H1 (cell line): ENCODE results near the gene SEC24C. TPM values are rescaled to one million over a fixed set of nuclear protein-coding genes. Genes with fewer than 3 reads are reported as not detected.

Experiments used
- CTCF ChIA-PET: fragments of 300-600 bp; sonication (Branson Sonifier 250); formaldehyde crosslinking; loops from one replicate; lab custom pipeline; 2021; ENCODE audit not compliant: partially characterized antibody; lab: Charles Lee
- POLR2A ChIA-PET: fragments of 300-600 bp; sonication (Branson Sonifier 250); formaldehyde crosslinking; loops from one replicate; lab custom pipeline; 2021; ENCODE audit warnings: inconsistent platforms; ENCODE audit not compliant: partially characterized antibody; lab: Charles Lee
- DNase-seq, 2 experiments: peaks; one replicate each; pipeline versions ENCODE4 v3.0.0 to v3.0.0-alpha.2; 2010 to 2022; ENCODE audit warnings: low spot score in 2 of 2, low read depth in 1 of 2, mixed read lengths in 1 of 2
- FAIRE-seq: peaks from 2 replicates; lab custom pipeline; 2011; peaks lifted over from hg19 to GRCh38; lab: Jason Lieb, UNC
- H2AFZ ChIP-seq: 2 replicates; pipeline ENCODE4 v1.8.1; 2012; ENCODE audit warnings: low read length, inconsistent platforms
- H2AK5ac ChIP-seq: 2 replicates; pipeline ENCODE4 v1.6.1; 2013; ENCODE audit warnings: low read depth, low read length
- H2BK120ac ChIP-seq: replicated peaks from 2 replicates; pipeline ENCODE3; 2013; ENCODE audit warnings: low read depth, low read length, inconsistent platforms
- H2BK12ac ChIP-seq: 2 replicates; pipeline ENCODE4 v1.6.1; 2013; ENCODE audit warnings: low read depth, low read length
- H2BK15ac ChIP-seq: 2 replicates; pipeline ENCODE4 v1.6.1; 2013; ENCODE audit warnings: low read length
- H2BK20ac ChIP-seq: 2 replicates; pipeline ENCODE4 v1.6.1; 2013; ENCODE audit warnings: low read length
- H2BK5ac ChIP-seq: 2 replicates; pipeline ENCODE4 v1.6.1; 2013; ENCODE audit warnings: low read depth, low read length
- H3K14ac ChIP-seq: 2 replicates; pipeline ENCODE4 v1.6.1; 2013; ENCODE audit warnings: inconsistent platforms; ENCODE audit not compliant: insufficient read length
- H3K18ac ChIP-seq: 2 replicates; pipeline ENCODE4 v1.6.1; 2013; ENCODE audit warnings: low read length; ENCODE audit errors: extremely low read depth
- H3K23ac ChIP-seq: 2 replicates; pipeline ENCODE4 v1.6.1; 2013; ENCODE audit warnings: inconsistent platforms; ENCODE audit not compliant: insufficient read length
- H3K23me2 ChIP-seq: 2 replicates; pipeline ENCODE4 v1.6.1; 2013; ENCODE audit warnings: low read depth, low read length
- H3K27ac ChIP-seq: 2 replicates; pipeline ENCODE4 v1.6.1; 2011; ENCODE audit warnings: low read depth, low read length, inconsistent platforms
- H3K27me3 ChIP-seq, 4 experiments: replicated peaks in 1 of 4; 1 replicate in 1 of 4; 2 replicates in 3 of 4; pipeline versions ENCODE4 v1.6.1 to v1.8.1; 2011 to 2013; ENCODE audit warnings: low read length in 3 of 4, mild to moderate bottlenecking in 3 of 4, inconsistent platforms in 2 of 4, mixed read lengths in 2 of 4, moderate library complexity in 1 of 4; ENCODE audit not compliant: control insufficient read depth in 3 of 4, insufficient read depth in 3 of 4; ENCODE audit errors: extremely low read depth in 1 of 4
- H3K36me3 ChIP-seq, 4 experiments: 2 replicates each; pipeline versions ENCODE4 v1.6.1 to v1.8.1; 2011 to 2013; ENCODE audit warnings: mild to moderate bottlenecking in 4 of 4, low read length in 3 of 4, moderate library complexity in 2 of 4, control low read depth in 1 of 4, inconsistent platforms in 1 of 4; ENCODE audit not compliant: insufficient read depth in 4 of 4, control insufficient read depth in 2 of 4
- H3K4ac ChIP-seq: replicated peaks from 2 replicates; pipeline ENCODE3; 2013; ENCODE audit warnings: low read length, low read depth, mixed read lengths, inconsistent platforms; ENCODE audit not compliant: insufficient read length
- H3K4me1 ChIP-seq, 4 experiments: replicated peaks in 1 of 4; 1 replicate in 1 of 4; 2 replicates in 3 of 4; pipeline versions ENCODE4 v1.6.1 to v1.8.1; 2011 to 2013; ENCODE audit warnings: low read length in 3 of 4, inconsistent platforms in 2 of 4, mixed read lengths in 1 of 4; ENCODE audit not compliant: insufficient read depth in 4 of 4, control insufficient read depth in 3 of 4
- H3K4me2 ChIP-seq, 2 experiments: 2 replicates each; pipeline versions ENCODE4 v1.6.1 to v1.8.1; 2011 to 2013; ENCODE audit warnings: low read depth in 2 of 2, low read length in 2 of 2, control low read depth in 1 of 2, inconsistent platforms in 1 of 2, mild to moderate bottlenecking in 1 of 2; ENCODE audit not compliant: insufficient read depth in 1 of 2
- H3K4me3 ChIP-seq, 4 experiments: fragments of 200-600, 300-600 bp in 1 of 4; sonication (generic), shearing (Covaris generic), sonication (Bioruptor Twin) in 1 of 4; 2 replicates each; pipeline versions ENCODE4 v1.5.1 to v1.8.1; 2011 to 2016; ENCODE audit warnings: low read length in 4 of 4, low read depth in 3 of 4, control low read depth in 2 of 4, inconsistent platforms in 2 of 4, mild to moderate bottlenecking in 2 of 4, mixed read lengths in 1 of 4, moderate library complexity in 1 of 4; ENCODE audit not compliant: insufficient read depth in 2 of 4; ENCODE audit errors: extremely low read depth in 1 of 4
- H3K56ac ChIP-seq: replicated peaks from 2 replicates; pipeline ENCODE3; 2013; ENCODE audit warnings: low read depth, mild to moderate bottlenecking, mixed read lengths, low read length, inconsistent platforms; ENCODE audit not compliant: insufficient read length
- H3K79me1 ChIP-seq: 2 replicates; pipeline ENCODE4 v1.6.1; 2013; ENCODE audit warnings: low read depth, low read length, control low read depth
- H3K79me2 ChIP-seq, 2 experiments: 2 replicates each; pipeline versions ENCODE4 v1.6.1 to v1.8.1; 2012 to 2013; ENCODE audit warnings: low read length in 2 of 2, mild to moderate bottlenecking in 2 of 2, inconsistent platforms in 1 of 2; ENCODE audit not compliant: insufficient read depth in 2 of 2, control insufficient read depth in 1 of 2
- H3K9ac ChIP-seq, 4 experiments: replicated peaks in 1 of 4; 1 replicate in 1 of 4; 2 replicates in 3 of 4; pipeline versions ENCODE4 v1.6.1 to v1.8.1; 2011 to 2013; ENCODE audit warnings: low read depth in 3 of 4, low read length in 3 of 4, control low read depth in 2 of 4, mild to moderate bottlenecking in 2 of 4, moderate library complexity in 2 of 4, inconsistent platforms in 1 of 4; ENCODE audit errors: extremely low read depth in 1 of 4
- H3K9me3 ChIP-seq, 2 experiments: 2 replicates each; pipeline versions ENCODE4 v1.6.1 to v1.8.1; 2012 to 2013; ENCODE audit warnings: mild to moderate bottlenecking in 2 of 2, moderate library complexity in 2 of 2, control low read depth in 1 of 2, inconsistent platforms in 1 of 2, low read depth in 1 of 2, low read length in 1 of 2, mixed read lengths in 1 of 2; ENCODE audit not compliant: insufficient read depth in 2 of 2
- H4K20me1 ChIP-seq, 2 experiments: replicated peaks in 1 of 2; 2 replicates each; pipeline versions ENCODE3 to v1.8.1; 2011 to 2013; ENCODE audit warnings: inconsistent platforms in 2 of 2, low read length in 2 of 2, mild to moderate bottlenecking in 1 of 2; ENCODE audit not compliant: insufficient read depth in 2 of 2, control insufficient read depth in 1 of 2
- H4K5ac ChIP-seq: 2 replicates; pipeline ENCODE4 v1.6.1; 2013; ENCODE audit warnings: low read length, low read depth, mixed read lengths, inconsistent platforms; ENCODE audit not compliant: insufficient read length
- H4K8ac ChIP-seq: 2 replicates; pipeline ENCODE4 v1.8.0; 2013; ENCODE audit warnings: mild to moderate bottlenecking, moderate library complexity, low read length, inconsistent platforms; ENCODE audit not compliant: insufficient read depth; ENCODE audit errors: extremely low read depth
- H4K91ac ChIP-seq: replicated peaks from 2 replicates; pipeline ENCODE3; 2013; ENCODE audit warnings: low read length, mixed read lengths, inconsistent platforms; ENCODE audit not compliant: insufficient read length
- ASH2L ChIP-seq: fragments of 200-600, 300-600 bp; sonication (generic); IDR thresholded peaks from one replicate; pipeline ENCODE4 v1.7.1; 2017; ENCODE audit warnings: low read length
- CBX5 ChIP-seq: fragments of 300-800, 300-1000 bp; sonication (generic); IDR thresholded peaks from 2 replicates; pipeline ENCODE4 v1.7.1; 2016; ENCODE audit warnings: antibody characterized with exemption, low read length, low read depth
- E2F6 ChIP-seq: IDR thresholded peaks from 2 replicates; pipeline ENCODE4 v1.6.1; 2012; ENCODE audit warnings: inconsistent platforms
- PHF8 ChIP-seq: fragments of 200-600 bp; sonication (generic); conservative IDR thresholded peaks from 2 replicates; pipeline ENCODE4 v1.7.1; 2012; ENCODE audit warnings: low read depth, mild to moderate bottlenecking, inconsistent platforms, low read length, moderate library complexity
- RAD21 ChIP-seq, 2 experiments: IDR thresholded peaks in 1 of 2; conservative IDR thresholded peaks in 1 of 2; 2 replicates each; pipeline ENCODE4 v1.6.1; 2011; ENCODE audit warnings: low read depth in 2 of 2, low read length in 2 of 2, improper control_type of control experiment in 1 of 2, inconsistent platforms in 1 of 2, mild to moderate bottlenecking in 1 of 2, moderate library complexity in 1 of 2
- RNF2 ChIP-seq: fragments of 200-900, 300-1000 bp; sonication (generic); IDR thresholded peaks from 2 replicates; pipeline ENCODE4 v1.7.1; 2016; ENCODE audit warnings: borderline replicate concordance, low read depth, mild to moderate bottlenecking, antibody characterized with exemption, low read length; ENCODE audit not compliant: poor library complexity, severe bottlenecking; ENCODE audit errors: missing control alignments
- SP1 ChIP-seq: IDR thresholded peaks from 2 replicates; pipeline ENCODE4 v1.6.1; 2011; ENCODE audit warnings: low read depth, low read length
- SUZ12 ChIP-seq: fragments of 200-600 bp; sonication (generic); IDR thresholded peaks from 2 replicates; pipeline ENCODE4 v1.6.1; 2012; ENCODE audit warnings: mild to moderate bottlenecking, inconsistent platforms, low read length, moderate library complexity, mixed read lengths
- TCF12 ChIP-seq: IDR thresholded peaks from 2 replicates; pipeline ENCODE4 v1.6.1; 2011; ENCODE audit warnings: low read depth, mild to moderate bottlenecking, low read length
- WGBS, 2 experiments: shearing (Covaris generic) in 1 of 2; methylation state at CpG; one replicate each; pipeline versions ENCODE4 v1.1.6 to v1.1.7; 2013 to 2015; ENCODE audit warnings: low lambda C conversion rate in 2 of 2, mixed read lengths in 2 of 2, inconsistent platforms in 1 of 2, low coverage in 1 of 2, missing lambda C conversion rate in 1 of 2; ENCODE audit not compliant: insufficient replicate concordance in 2 of 2, insufficient coverage in 1 of 2, insufficient read length in 1 of 2; ENCODE audit errors: extremely low coverage in 1 of 2, missing lambda C conversion rate in 1 of 2; 5-methylcytosine and 5-hydroxymethylcytosine counted together
- polyA plus RNA-seq, 7 experiments: library from polyadenylated mRNA; depleted of rRNA in 3 of 7; stranded (reverse) in 5 of 7; unstranded in 2 of 7; fragments of >200 nt in 5 of 7; fragments of 200-250 nt in 2 of 7; gene quantifications; 1 replicate in 5 of 7; 2 replicates in 1 of 7; 4 replicates in 1 of 7; pipeline versions ENCODE4 v1.2.1 to v1.2.3, GENCODE V29; 2011 to 2013; ENCODE audit warnings: missing spikeins in 2 of 7, mixed read lengths in 2 of 7
- total RNA-seq: library from RNA; stranded (reverse); fragmentation: NEBNext Ultra II Directional; extraction: Animal tissue kit (Norgen Biotek cat#: 25700); gene quantifications from 2 replicates; pipeline ENCODE4 v1.2.1, GENCODE V29; 2021

SEC24C gene
- total and polyA plus RNA-seq, 2 of the 8 experiments (the other 6 are each of a cell fraction or from before 2014, with no cell fraction given): 63.2 to 67.4 TPM

GRCh38 chr10:73772281-73773151 is 28.3 kb downstream of the SEC24C start:
- H4K8ac ChIP-seq: peak overlapping the region; percentile 87
- no peak overlapping the region for H2AK5ac ChIP-seq
- H2AFZ ChIP-seq: peak overlapping the region; percentile 28; the same call in 1 of the 2 replicates
- peak overlapping the region; percentile 92 for H4K5ac ChIP-seq
- no peaks in the 10 kb centered on the region for H3K9me3 ChIP-seq
- peaks cover 7 to 41% (median 16%) of the 10 kb centered on the region in 4 experiments for H3K36me3 ChIP-seq
- WGBS, 2 experiments: 1% methylated on average over 88 of the region's 101 CpGs; no CpG with 5 or more reads in 1 of the 2 experiments
- no peak overlapping the region; the same call in 1 of the 2 replicates for H2BK12ac ChIP-seq
- peak overlapping the region; percentile 97 for H3K4me2 ChIP-seq
- H3K4me3 ChIP-seq: peak overlapping the region; percentile 84 to 91 (median 87)
- peaks cover 3 to 13% (median 8%) of the 10 kb centered on the region in 4 experiments; a peak in 5 of 7 replicates for H3K4me1 ChIP-seq
- peak overlapping the region; percentile 94 for H2BK5ac ChIP-seq
- H3K23ac ChIP-seq: no peak overlapping the region
- no peak overlapping the region for H3K4ac ChIP-seq
- DNase-seq (peak in 1 of 2 experiments; percentile 92), FAIRE-seq (no peak)
- H3K56ac ChIP-seq: peak overlapping the region; percentile 93
- H3K79me1 ChIP-seq: peaks cover 2% of the 10 kb centered on the region; the same call in 1 of the 2 replicates
- POLR2A ChIA-PET: interaction anchor here (0.7 to 6.2 kb wide), 24 partner anchors 11 to 526 kb away, joined by 3 to 79 read pairs (median 4); partner anchors contain the start of genes CAMK2G, CHCHD1, DNAJC9 and SEC24C
- H3K79me2 ChIP-seq: peaks cover 0 to 15% of the 10 kb centered on the region in 2 experiments; a peak in 2 of 4 replicates
- no peak overlapping the region for H2BK15ac ChIP-seq
- no peak overlapping the region for H2BK120ac ChIP-seq
- H3K27me3 ChIP-seq: no peaks in the 10 kb centered on the region; a peak in 1 of 7 replicates
- H4K20me1 ChIP-seq: peaks cover 2 to 13% of the 10 kb centered on the region in 2 experiments
- no peak overlapping the region for H2BK20ac ChIP-seq
- H3K14ac ChIP-seq: no peak overlapping the region
- CTCF ChIA-PET: interaction anchor here (1.1 to 4.9 kb wide), 9 partner anchors 10 to 125 kb away, joined by 3 to 17 read pairs (median 5); partner anchors contain the start of genes CHCHD1 and ZSWIM8
- H3K18ac ChIP-seq: peak overlapping the region; percentile 81
- peak overlapping the region; percentile 71 to 93 (median 77) for H3K9ac ChIP-seq
- H3K27ac ChIP-seq: peak overlapping the region; percentile 65; the same call in 1 of the 2 replicates
- peak overlapping the region; percentile 83 for H4K91ac ChIP-seq
- peaks cover 10% of the 10 kb centered on the region for H3K23me2 ChIP-seq
- TF ChIP-seq ASH2L: peak; percentile 94
- no peak; the same call in 1 of the 2 replicates for TF ChIP-seq SP1
- no peak for TF ChIP-seq CBX5
- TF ChIP-seq E2F6: 0 out of 2 replicates have a peak, but pooled peaks have one; percentile 9
- TF ChIP-seq TCF12: no peak
- TF ChIP-seq RNF2: no peak
- TF ChIP-seq SUZ12: no peak
- peak; percentile 74 for TF ChIP-seq PHF8
- no peak for TF ChIP-seq RAD21 (IDR thresholded peaks at IDR 0.05 in 1 of 2, conservative IDR thresholded peaks at IDR 0.05 in 1 of 2; ENCODE audit: low read depth in 2 of 2, low read length in 2 of 2)
